GM19324 (cell line): ENCODE results near the gene TPPP3.
"Not testable (repeated sequence)": the region's sequence is repeated elsewhere in the genome, so short reads cannot be mapped to it uniquely, and the experiment has no call there.

Source experiments
- ATAC-seq: cut with Tn5 transposase; IDR thresholded peaks from one replicate; pipeline ENCODE4 v1.9.1; 2021; ENCODE audit warnings: mild to moderate bottlenecking, moderate library complexity; ENCODE audit not compliant: unreplicated experiment, low FRiP score

The TPPP3 gene

DNA sequence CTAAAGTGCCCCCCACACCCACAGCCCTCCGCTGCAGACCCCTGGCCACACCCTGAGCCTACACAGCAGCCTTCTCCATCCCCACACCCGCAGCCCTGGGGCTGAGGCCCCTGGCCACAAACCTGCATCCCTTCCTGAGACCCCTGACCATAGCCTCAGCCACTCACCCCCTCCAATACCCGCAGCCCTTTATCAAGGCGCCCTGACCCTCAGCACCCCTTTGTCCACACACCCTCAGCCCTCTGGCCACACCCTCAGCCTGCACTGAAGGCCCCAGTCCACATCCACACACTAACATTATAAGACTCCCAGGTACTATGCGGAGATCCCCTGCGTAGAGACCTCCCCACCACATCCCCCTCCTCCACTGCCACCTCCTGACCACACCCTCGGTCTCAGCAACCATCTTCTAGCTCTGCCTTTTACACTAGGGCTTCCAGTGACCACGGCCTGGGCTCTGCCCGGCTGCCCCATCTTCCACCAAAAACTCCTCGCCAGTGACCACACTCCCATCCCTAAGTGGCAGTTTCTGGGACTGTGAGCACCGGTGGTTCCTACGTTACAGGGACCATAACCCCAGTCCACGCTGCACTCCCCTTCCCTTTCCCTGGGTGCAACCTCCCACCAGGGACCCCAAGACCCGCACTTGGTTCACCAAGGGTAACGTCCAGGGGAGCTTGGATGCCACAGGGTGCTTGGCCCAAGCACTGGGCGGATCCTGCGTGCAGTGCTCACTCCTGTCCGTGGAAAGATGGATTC, 818 bp downstream of the TPPP3 start:
- ATAC-seq = no peak

DNA sequence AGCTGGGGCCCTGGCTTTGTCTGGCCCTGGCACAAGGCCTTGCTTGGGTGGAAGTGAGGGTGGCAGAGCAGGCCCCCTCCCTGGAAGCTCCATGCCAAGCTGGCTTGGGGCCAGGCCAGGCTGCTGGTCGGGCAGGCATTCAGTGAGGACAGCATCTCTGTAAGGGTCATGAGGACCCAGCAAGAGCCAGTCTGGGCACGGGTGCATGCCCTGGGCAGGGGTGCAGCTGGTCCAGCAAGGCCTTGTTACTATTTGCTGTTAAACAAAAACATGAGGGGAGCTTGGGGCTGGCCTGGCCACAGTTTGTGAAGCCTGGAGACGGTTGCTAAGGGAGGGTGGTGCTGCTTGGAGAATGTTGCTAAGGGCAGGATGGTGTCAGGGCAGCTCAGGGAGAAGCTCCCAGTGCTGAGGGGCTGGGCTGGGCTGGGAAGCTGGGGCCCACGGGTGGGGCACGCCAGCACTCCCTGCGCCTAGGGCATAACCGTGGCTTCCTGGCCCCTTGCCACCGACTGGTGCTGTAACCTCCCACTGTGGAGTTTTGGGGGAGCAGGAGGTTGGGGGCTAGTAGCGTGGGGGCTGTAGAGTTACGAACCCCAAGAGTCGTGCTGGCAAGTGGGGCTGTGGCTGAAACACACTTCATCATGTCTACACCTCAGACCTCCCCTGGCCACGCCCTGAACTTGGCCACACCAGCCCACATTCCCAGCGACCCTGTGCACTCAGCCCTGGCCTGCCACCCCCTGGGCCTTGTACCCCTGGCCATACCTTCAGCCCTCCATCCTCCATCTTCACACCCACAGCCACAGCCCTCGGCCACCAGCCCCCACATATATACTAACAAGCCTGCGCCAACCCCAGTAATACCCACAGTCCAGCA, 1.6 kb downstream of the TPPP3 start:
- no peak for ATAC-seq

DNA sequence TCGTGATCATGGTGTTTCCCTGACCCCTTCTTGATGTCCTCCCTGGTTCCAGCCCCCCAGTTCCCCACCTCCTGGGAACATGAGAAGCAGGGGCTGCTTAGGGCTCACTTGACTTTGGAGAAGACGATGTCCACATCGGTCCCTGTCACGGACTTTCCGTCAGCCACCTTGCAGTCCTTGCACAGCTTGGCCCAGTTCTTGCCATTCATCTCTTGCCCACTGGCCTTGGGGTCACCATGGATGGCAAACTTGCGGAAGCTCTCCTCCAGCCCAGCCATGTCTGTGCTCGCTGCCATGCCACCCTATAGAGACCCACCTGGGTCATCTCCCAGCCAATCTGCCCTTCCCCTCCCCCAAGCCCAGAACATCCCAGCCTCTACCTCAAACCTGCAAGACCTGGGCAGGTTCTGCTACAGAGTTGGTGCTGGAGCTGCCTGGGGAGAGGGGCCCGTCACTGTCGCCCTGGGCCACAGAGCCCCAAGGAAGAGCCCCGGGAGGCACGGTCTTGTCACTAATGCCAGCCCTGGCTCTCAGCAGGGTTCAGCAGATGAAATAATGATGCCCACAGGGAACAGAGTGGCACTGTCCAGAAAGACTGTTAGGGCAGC, 2.4 kb downstream of the TPPP3 start:
- ATAC-seq = no peak

DNA sequence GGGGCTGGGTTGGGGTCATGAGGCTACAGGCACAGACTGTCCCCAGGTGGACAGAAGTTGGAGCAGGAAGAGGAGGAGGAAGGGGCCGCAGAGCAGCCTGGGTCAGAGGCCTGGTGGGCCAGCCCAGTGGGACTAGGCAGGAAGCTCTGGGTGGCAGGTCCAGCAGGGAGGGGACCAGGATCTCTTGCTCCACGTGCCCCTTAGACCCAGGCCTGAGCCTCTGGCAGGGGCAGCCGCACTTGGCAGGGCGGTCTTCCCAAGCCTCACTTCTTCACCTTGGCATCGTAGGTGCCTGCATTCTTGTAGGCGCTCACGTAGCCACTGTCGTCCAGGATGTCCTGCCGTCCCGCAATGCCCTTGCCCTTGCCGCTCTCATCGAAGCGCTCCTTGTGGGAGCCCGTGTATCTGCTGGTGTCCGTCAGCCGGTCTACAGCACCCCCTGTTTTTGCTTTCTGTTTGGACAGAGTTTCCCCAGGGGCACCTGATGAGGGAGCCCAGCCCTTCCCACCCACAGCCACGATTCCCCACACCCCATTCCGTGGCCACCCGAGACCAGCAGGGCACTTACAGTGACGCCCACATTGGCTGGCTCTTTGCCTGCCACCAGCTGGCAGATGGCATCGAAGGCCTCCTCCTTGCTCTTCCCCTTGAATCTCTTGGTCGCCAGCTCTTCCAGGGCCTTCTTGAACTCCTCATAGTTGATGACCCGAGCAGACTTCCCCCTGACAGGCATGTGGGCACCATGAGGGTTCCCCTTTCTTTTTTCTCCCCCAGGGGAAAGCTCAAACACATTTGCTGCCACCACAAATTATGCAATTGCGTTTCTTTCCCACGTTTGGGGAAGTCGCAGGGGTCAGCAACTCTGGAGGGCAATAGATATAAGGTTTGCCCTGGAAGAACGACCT, 3.1 kb downstream of the TPPP3 start:
- ATAC-seq = no peak

DNA sequence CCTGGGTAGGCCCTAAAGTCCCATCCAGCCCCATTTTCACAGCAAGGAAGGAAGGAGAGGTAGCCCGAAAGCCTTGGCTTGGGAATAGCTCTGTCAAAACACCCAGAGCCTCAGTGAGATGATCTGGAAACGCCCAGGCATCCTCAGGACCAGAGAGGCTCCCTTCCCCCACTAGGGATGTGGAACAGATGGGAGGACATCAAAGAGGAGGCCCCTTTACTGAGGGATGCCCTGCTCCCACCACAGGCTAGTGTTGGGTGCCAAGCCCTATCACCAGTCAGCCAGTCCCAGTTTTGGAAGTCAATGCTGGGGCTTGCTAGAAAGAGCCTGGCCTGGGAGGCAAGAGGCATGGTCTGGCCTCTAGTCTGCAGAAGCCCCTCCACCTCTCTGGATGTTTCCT, 4.7 kb downstream of the TPPP3 start:
- ATAC-seq = no peak

DNA sequence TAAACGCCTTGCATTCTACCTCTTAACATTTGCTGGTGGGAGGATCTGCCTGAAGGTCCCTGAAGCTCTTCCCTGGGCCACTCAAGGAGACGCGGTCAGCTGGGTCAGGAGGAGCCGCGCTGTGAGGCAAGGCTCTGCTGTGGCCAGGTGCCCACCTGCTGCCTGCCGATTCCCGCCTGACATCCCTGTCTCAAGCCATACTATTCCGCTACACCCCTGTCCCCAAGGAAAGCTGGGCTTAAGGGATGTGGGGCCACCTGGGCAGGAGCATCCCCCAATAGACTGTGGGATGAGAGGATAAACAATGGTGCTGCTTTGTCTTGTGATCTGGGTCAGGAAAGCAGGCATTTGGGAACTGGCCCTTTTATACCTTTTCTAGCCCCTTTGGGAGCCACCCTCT, 5.1 kb downstream of the TPPP3 start:
- ATAC-seq = no peak

DNA sequence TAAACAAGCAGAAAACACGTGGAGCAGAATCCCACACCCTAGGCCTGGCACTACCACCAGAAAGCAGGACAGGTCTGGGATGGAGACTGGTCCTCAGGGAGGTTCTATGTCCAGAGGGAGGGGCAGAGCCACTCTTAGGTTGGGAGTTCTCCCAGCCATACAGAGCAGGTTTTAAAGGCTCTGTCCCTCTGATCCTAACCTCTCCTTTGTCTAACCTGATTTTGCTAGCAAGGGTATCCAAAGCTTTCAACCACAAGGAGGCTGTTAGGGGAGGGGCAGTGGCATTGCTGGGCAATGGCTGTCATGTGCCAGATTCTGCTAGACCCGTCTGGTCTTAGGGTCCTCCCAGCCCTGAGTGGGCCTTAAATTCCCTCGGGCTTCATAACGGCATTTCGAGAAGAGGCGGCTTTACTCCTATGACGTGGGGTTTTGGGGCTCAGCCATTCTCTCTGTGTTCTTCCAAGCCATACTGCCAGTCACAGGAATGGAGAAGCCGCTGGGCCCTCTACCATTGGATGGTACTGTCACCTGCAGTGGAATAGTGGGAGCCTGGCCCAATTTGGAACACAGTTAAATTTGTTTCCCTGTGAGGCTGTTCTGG, 5.7 kb downstream of the TPPP3 start:
- ATAC-seq = no peak

DNA sequence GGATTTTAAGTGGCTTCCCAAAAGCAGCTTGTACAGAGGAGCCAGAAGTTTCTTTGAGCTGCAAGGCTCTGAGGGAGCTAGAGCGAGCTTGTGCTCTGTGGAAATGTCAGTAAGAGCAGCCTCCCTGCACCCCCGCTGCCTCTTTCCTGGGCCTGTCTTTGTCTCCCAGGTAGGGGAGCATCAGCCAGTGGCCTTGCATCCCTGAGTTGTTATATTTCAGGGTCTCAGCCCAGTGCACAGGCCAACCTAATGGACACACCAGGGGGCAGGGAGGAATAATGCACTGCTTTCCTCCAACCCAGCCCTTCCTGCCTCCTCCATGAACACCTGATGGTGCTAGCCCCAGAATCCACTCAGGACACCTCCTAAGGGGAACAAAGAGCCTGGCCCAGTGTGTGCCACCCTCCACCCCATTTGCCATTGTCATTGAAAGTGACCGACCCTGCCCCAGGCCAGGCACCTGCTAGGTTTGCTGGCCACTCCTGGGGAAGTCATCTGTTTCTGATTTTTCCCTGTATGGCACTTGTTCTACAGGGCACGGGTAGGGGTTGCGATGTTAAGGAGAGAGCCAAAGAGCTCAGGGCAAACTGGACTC, 6.3 kb downstream of the TPPP3 start:
- no peak for ATAC-seq

DNA sequence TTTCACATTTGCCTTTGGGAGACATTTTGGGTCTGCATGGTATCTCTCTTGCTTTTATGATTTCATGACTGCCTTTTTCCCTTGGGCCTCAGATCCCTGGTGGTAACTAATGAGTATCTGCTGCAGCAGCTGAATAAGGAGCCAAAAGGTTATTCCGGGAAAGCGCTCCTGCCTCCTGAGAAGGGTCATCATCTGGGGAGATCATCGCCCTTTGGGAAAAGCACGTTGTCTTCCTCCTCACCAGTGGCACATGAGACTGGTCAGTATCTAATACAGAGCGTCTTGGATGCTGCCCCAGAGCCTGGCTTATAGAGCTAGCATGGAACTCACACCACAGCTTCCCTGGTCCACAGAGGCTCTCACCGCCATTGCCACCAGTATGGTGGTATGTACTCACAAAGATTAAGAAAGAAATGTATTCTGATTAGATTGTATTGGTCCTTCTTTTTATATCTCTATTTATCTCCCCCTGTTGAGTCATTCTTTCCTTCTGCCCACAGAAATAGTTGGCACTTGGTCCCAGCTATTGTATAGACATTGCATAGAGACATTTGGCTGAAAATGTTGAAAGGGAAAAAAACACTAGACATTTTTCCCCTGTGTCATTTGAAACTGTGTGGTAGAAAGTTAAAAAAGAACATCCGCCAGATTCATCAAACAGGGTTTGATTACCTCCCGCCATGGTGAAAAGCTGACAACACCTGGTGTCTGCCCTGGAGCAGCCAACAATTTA, 8.4 kb downstream of the TPPP3 start:
- ATAC-seq = no peak

DNA sequence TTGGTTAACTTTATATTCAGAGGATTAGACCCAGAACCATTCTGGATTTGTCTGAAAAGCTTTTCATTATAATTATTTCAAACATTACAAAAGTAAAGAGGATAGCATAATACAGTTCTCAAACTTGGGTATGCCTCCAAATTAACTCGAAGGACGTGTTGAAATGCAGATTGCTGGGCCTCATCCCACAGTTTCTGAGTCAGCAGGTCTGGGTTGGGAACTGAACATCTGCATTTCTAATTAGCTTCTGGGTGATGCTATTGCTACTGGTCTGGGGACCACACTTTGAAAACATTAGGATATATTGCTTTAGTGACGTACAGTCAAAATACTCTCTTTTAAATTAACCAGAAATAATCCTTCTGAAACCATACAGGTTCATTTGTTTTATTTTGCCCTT, 10.0 kb downstream of the TPPP3 start:
- ATAC-seq = no peak

DNA sequence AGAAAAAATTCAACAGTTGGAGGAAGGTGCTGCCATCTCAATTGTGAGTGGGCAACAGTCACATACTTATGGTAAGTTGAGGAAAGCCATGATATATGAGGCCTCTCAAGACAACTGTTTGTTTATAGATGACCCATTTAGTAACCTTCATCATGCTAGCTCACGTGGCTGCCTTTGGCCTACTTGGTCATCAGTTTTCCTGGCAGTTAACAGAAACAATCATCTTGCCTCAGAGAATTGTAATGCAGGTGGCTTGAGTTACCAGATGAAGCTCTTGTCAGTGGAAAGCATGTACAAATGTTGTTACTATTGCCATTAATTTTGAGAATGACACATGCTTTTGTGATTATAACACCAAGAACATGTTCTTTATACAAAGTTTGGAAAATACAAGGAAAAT, 14.7 kb downstream of the TPPP3 start:
- ATAC-seq = no peak

DNA sequence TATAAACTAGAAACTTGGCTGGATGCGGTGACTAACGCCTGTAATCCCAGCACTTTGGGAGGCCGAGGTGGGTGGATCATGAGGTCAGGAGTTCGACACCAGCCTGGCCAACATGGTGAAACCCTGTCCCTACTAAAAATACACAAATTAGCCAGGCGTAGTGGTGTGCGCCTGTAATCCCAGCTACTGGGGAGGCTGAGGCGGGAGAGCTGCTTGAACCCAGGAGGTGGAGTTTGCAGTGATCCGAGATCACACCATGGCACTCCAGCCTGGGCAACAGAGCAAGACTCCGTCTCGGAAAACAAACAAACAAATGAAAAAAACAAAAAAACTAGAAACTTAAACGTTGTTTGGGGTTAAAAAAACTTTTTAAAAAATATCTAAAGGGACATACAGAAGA, 17.3 kb downstream of the TPPP3 start:
- ATAC-seq = not testable (repeated sequence)

DNA sequence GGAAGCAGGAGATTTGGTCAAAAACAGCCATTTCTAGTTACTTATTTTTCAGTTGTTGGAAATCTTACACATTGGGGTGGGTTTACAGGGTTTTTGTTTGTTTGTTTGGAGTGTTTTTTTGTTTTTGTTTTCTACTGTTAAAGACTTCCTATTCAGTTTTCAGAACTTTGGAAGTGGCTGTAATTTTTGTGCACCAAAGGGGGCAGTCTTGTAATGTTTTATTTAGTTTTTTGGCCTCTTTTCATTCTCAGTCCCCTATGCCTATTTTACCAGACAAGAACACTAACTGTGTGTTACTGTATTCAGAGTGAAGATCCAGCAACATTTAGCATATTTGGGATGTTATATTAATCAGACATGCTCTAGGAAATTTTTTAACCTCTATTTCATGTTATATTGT, 20.6 kb downstream of the TPPP3 start:
- no peak for ATAC-seq

DNA sequence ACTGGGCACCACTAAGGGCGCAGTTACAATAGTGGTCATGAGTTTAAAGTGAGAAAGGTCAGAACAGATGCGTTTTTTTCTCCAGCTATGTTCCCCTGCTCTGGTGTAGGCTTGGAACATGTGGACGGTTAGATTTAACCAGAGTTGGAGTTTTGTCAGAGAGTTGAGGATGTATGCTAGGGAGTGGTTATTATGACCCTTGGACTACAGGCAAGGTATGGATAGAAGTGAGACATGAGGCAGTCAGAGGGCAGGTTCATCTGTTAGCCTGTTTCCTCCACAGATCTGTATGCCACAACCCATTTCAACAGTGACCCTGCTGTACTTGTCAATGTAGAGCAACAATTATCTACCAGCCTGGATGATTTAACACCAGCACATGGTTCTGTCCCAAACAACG, 22.6 kb downstream of the TPPP3 start:
- no peak for ATAC-seq

DNA sequence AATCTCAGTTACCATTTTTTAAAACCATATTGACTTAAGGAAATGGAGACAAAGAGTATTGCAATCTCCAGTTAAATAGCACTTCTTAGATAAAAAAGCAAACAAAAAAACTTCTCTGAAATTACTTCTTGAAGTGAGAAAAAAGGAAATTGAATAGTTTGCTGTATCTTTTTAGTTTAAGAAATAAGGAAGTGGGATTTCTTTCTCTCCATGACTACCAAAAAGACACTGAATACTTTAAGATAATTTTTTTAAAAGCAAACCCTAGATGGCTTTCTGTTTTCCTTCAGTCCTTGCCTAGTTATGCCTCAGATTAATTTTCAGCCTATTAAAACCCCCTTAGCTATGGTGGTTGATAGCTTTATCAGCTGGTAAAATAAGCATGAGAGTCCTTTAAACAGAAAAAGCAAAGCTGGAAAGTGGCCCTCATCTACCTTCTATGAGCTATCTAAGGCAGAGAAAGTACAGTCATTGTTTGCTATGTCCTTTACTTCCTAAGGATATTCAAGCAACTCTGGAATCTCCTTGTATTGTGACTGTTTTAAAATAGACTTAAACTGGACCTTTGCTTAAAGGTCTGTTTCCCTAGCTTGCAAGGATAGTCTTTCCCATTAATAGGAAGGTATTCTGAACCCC, 28.6 kb downstream of the TPPP3 start:
- no peak for ATAC-seq

DNA sequence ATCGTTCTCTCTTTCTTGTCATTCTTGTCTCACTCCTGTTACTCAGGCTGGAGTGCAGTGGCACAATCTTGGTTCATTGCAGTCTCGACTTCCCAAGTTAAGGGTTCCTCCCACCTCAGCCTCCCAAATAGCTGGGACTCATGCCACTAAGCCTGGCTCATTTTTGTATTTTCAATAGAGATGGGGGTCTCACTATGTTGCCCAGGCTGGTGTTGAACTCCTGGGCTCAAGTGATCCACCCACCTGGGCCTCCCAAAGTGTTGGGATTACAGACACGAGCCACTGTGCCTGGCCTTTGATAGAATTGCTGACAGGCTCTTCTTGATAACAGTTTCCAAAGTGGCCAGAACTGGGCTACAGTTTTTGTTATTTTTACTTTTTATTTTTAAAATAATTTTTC, 32.3 kb downstream of the TPPP3 start:
- ATAC-seq = no peak

DNA sequence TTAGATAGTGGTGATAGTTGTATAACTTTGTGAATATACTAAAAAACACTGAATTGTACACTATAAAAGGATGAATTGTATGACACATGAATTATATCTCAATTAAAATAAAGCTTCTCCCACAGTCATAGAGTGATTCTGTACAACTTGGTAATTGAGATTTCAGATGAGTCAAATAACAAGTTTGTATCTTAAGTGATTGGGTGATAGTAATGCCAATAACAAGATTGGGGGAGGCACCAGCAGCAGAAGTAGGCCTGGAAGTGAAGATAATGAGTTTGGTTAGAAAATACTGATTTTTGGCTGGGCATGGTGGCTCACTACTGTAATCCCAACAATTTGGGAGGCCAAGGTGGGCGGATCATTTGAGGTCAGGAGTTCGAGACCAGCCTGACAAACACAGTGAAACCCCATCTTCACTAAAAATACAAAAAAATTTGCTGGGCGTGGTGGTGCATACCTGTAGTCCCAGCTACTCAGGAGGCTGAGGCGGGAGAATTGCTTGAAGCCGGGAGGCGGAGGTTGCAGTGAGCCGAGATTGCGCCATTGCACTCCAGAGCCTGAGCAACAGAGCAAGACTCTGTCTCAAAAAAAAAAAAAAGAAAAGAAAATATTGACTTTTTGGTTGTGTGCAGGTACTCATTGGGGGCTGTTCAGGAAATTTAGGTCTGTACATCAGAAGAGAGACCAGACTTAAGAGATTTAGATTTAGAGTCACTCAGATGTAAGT, 33.6 kb downstream of the TPPP3 start:
- not testable (repeated sequence) for ATAC-seq

DNA sequence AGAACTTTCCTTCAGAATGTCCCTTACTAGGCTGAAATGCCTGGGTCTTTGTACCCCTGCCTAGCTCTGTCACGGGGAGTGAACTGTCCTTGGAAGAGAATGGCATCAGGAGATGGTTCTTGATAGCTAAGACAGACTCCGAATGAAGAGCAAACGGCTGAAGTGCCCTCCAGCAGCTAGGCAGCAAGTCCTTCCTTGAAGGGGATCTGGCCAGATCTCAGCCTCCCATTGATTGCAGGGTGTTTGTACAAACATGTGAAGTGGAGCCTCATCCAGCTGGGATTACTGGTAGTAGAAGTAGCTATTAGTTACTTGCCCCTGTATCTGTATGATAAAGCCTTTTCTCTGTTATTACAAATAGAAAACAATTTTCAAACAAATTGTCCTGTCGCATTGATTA, 35.7 kb downstream of the TPPP3 start:
- no peak for ATAC-seq
